Ammon's horn (tissue), 1 donor: ENCODE results near the gene WAPL.

ENCODE experiments used
- DNase-seq: peaks from one replicate; pipeline ENCODE4 v3.0.0-alpha.2; 2016; ENCODE audit warnings: low spot score

WAPL gene

DNA sequence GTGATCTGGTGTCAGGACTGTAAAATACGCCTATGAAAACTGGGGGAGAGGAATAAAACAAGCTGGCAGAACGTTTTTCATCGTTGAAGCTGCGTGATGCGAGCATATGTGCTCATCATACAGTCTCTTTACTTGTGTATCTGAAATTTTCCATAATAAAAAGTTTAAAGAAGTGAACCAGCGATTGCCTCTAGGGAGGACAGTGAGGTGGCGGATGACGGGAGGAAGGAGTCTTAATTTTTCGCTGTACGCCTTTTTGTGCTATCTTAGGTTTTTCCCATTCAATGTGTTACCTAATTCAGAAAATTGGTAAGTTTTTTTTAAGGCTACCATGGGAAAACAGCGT, 891 bp upstream of the WAPL start:
- no peak for DNase-seq

GRCh38 chr10:86520871-86521677, 518 bp downstream of the WAPL start:
- DNase-seq = peak; percentile 23

DNA sequence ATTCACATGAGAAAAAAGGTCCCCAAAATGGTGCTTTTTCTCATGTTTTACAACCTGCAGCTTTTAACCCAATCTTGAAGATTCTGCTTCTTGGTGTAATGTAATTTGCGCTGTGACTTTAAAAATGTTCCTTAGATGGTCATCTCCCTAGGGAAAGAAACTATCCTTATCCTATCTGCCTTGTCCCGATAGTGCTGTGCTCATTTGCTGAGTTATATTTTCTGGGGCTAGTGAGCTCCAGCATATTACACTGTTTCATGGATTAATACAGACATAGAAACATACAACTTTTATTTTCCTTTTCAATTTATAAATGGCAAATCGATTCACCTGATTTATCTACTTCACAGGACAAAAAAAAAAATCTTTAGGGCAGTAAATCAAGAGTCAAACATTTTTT, 2.8 kb downstream of the WAPL start:
- DNase-seq = no peak

- DNase-seq = no peak
These were observed 9.5 kb downstream of the WAPL start for GRCh38 chr10:86512137-86512536.

DNA sequence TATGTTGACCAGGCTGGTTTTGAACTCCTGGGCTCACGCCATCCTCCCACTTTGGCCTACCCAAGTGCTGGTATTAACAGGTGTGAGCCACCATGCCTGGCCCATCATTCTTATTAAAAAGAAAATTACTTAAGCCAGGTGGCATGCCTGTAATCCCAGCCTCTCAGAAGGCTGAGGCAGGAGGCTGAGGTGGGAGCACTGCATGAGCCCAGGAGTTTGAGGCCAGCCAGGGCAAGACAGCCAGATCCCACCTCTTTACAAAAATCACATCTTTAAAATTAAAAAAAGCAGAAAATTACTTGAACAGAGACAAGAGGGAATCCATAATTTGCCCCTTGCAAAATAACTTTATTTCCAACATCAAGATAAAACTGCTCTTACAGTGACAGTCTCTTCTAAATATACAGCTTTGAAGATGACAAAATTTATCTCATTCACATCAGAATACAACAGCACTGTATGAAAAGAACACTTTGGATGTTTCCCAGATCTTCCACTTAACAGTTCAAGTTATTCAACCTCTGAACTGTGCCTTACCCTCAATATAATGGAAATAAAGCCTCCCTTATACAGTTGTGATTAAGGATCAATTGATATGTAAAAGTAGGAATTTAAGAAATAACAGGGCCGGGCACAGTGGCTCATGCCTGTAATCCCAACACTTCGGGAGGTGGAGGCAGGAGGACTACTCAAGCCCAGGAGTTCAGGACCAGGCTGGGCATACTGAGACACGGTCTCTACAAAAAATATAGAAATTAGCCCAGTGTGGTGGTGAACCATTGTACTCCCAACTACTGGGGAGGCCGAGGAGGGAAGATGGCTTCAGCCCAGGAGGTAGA, 10.3 kb downstream of the WAPL start:
- no peak for DNase-seq

- no peak for DNase-seq
These were observed 12.4 kb downstream of the WAPL start for GRCh38 chr10:86509145-86509544.

GRCh38 chr10:86508217-86508616, 13.4 kb downstream of the WAPL start:
- DNase-seq = no peak

DNA sequence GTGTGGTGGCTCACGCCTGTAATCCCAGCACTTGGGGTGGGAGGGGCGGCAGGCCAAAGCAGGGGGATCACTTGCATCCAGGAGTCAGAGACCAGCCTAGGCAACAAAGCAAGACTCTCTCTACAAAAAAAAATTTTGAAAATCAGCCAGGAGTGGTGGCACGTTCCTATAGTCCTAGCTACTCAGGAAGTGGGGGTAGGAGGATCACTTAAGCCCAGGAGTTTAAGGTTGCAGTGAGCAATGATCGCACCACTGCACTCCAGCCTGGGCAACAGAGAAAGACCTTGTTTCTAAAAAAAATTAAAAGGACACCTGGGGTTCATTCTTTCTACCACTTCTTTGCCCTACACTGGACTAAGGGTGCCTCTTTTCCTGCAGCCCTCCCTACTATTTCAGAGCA, 15.1 kb downstream of the WAPL start:
- DNase-seq = no peak

DNA sequence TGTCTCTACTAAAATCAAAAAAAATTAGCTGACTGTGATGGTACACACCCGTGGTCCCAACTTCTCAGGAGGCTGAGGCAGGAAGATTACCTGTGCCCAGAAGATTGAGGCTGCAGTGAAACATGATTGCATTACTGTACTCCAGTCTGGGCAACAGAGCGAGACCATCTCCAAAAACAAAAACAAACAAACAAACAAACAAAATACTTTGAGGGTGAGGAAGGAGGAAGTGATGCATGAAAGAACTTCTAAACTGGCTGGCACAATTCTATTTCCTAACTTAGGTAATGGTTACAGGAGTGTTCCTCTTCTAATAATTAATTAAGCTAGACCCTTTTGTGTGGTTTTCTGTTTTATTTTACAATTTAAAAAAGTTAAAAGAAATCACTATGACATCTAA, 15.5 kb downstream of the WAPL start:
- no peak for DNase-seq

DNA sequence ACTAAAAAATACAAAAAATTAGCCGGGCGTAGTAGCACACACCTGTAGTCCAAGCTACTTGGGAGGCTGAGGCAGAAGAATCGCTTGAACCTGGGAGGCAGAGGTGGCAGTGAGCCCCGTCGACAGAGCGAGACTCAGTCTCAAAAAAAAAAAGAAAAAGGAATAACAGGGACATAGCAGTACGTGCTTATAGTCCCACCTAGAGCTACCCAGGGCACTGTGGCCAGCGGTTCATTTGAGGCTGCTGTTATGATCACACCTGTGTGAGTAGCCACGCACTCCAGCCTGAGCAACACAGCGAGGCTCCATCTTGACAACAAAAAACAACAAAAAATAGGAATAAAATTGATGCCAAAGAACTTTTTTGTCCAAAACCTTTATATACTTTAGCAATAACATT, 17.1 kb downstream of the WAPL start:
- DNase-seq = no peak

DNA sequence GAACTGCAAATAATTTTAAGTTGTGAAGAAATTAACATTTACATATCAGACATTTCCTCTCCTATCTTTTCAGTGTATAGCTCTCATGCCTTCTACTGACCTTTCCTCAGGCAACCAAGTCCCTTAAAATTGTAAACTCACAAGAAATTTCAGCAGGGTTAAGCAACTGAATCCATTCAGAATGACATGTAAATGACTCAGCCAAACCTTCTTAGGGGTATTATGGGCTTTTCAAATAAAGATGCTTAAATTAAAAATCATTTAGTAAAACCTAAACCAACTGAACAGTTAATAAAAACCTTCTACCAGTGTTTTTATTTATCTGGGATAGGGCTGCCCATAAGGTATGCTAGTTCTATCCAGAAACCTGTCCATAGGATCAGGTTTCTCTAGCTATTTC, 20.7 kb downstream of the WAPL start:
- no peak for DNase-seq

DNA sequence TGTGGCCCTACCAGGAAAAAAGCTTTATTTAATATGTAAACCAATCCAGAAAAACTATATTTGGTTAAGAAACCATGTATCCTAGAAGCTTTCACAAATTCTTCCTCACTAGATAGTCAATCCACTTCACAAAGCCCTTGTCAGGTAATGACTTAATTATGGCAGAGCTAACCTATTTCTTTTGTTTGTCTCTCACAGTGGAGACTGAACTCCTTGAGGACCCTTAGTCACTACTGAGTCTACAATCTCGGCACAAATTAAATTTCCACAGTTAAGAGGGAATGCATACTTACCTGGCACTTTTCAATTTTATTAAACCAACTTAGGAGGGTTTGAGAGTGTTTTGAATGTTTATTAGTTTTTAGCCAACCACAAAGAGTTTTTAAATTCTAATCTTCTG, 23.0 kb downstream of the WAPL start:
- no peak for DNase-seq

DNA sequence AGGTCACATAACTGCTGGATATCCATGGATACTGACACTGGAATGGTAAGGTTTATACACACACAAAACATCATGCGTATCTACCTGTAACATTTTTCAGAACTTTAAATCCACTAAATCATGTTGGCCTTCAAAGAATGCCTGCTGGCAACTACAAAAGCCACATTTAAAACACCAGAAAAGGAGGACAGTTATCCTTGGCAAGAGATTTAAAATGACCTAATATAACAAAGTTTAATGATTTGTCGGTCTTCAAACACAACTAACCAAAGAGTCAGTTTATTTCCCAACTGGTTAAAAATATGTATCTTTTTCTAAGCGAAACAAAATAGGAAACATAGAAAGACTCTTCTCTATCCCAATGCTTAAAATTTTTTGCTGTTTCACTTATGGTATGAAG, 24.0 kb downstream of the WAPL start:
- DNase-seq = no peak

DNA sequence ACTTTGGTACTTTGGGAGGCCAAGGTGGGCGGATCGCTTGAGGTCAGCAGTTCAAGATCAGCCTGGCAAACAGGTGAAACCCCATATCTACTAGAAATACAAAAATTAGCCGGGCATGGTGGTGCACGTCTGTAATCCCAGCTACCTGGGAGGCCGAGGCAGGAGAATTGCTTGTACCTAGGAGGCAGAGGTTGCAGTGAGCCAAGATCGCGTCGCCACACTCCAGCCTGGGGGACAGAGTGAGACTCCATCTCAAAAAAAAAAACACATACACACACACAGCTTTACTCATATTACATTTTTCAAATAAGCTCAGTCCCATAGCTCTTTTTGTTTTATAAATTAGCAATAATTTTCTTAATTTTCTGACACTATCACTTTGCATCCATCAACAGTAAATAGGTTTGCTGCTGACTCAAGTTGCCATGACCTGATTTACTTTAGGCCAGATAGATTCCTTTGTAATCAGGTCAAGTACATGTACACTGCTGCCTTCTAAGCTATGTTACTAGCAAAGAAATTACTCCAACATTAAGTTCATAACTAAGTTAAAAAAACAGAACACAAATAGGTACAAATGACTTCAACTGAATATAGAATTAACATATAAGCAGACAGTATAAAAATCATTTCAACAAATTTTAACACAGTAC, 31.5 kb downstream of the WAPL start:
- DNase-seq = no peak

- peak; percentile 63 for DNase-seq
These were observed 32.4 kb downstream of the WAPL start for GRCh38 chr10:86489071-86489810.

DNA sequence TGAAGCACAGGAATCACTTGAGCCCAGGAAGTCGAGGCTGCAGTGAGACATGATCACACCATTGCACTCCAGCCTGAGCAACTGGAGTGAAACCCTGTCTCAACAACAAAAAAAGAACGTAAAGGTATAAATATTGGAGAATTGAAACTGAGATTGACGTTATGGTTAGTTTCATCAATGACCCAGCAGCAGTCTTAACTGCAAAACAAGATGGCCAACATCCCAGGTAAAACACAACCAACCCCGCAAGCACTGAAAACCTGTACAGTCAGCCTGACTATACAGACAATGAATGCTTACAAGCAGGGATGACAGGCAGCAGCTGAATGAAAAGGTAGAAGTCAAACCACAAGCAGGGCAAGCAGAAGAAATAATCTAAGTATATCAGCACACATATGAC, 34.7 kb downstream of the WAPL start:
- no peak for DNase-seq

DNA sequence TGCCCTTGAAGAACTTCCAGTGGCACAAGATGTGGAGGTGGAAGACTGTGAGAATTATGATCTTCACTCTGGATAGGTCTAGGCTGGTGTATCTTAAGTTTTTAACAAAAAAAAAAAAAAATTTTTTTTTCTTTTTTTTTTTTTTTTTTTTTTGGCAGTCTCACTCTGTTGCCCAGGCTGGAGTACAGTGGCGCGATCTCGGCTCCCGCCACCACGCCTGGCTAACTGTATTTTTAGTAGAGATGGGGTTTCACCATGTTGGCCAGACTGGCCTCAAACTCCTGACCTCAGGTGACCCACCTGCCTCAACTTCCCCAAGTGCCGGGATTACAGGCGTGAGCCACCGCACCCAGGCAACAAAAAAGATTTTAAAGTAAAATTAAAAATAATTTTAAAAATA, 37.9 kb downstream of the WAPL start:
- no peak for DNase-seq

DNA sequence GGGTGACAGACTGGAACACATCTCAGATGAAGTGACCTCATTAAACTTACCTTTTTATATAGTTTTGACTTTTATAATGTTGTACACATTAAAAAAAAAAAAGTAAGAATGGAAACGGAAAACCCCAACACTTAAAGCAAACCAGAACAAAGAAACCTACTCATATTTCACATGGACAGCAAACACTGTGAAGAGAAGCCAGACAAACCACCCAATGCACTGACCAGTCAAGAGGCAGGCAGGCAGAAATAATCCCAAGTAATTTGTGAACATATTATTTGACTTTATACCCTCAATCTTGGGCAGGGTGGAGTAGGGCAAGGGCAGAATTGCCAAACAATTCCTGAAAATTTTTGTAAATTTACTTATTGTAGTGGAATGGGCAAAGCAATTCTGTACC, 39.8 kb downstream of the WAPL start:
- DNase-seq = no peak

DNA sequence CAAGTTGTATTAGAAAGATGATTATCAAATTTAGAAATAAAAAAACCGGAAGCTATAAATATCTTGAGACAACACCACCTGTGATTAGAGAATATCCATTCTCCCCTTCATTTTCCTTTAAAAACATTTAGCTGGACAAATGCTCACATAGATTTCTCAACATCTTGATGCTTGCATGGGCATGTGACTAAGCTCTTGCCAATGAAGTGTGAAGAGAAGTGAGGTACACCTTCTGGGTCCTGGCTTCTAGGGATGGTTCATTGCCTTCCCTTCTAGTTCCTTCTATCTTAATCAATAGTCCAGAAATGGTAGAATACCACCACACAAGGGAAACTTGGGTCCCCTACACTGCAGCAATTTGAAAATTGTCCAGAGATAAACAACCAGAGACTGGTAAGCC, 41.0 kb downstream of the WAPL start:
- no peak for DNase-seq

GRCh38 chr10:86472061-86472460, 49.5 kb downstream of the WAPL start:
- DNase-seq = no peak

GRCh38 chr10:86461963-86462804, 59.4 kb downstream of the WAPL start:
- no peak for DNase-seq

- no peak for DNase-seq
These were observed 70.0 kb downstream of the WAPL start for GRCh38 chr10:86451604-86451960.
